Right renal cortex interstitium (tissue), 3 donors: Measurements from ENCODE around the gene ZNF581. TPM values are rescaled to one million over a fixed set of nuclear protein-coding genes. Genes with fewer than 3 reads are reported as not detected.

Source experiments
- DNase-seq, 3 donors: peaks; one replicate each; pipeline ENCODE4 v3.0.0-alpha.2; 2013; ENCODE audit warnings: low read depth in 3 of 3, low spot score in 2 of 3
- polyA plus RNA-seq, 3 donors: library from polyadenylated mRNA; unstranded; fragments of 120-200 nt; gene quantifications; one replicate each; pipeline ENCODE4 v1.2.1, GENCODE V29; 2013; ENCODE audit not compliant: insufficient read length in 3 of 3

ZNF581 gene
- polyA plus RNA-seq, 3 donors: 22.1 to 24.5 (median 24.2) TPM

- DNase-seq: no peak
Observed at GRCh38 chr19:55691561-55692481, 48.4 kb downstream of the ZNF581 start.

- DNase-seq: no peak
Observed at GRCh38 chr19:55692681-55693081, 49.2 kb downstream of the ZNF581 start.

DNA sequence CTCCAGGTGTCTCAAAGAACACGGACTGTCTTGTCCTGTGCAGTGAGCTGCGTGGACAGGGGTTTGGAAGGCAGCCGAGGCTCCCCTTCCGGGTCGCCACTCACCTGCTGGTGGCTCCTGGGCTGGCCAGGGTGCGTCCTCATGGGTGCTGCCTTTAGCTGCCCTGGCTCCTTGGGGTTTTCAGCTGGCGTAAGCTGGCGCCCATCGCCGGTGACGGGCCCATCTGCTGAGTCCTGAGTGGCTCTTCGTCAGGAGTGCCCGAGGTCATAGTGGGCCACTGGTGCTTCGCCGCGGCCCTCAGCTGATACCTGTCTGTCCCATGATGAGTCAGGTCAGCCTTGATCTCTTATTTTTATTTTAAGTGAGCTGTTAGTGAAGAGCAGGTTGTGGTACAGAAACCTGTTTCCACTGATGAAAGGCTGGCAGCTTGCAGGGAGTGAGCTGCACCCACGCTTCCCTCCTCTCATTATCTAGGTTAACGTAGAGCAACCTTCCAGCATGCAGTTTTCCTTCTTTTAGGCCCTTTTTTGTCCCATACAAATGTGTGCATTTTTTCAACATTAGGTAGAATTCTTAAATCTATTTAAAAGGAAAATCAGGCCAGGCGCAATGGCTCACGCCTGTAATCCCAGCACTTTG, 50.0 kb downstream of the ZNF581 start:
- DNase-seq: no peak

DNA sequence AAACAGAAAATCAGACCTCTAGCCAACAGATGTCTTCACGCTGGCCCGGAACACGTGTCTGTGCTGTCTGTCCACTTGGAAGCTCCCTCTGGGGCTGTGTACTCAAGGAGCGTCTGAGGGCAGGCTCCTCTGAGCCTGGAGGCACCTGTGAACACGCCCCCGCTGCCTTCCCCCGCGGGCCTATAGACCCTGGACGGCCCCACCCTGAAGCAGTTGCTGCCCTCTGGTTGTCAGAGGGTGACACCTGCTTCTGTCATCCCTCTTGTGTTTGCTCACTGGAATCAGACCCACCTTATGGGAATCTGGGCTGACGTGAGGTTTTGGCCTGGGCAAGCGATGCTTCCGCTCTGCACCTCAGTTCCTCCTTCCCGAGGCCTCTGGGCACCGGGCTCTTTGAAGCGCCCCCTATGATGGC, 50.8 kb downstream of the ZNF581 start:
- no peak for DNase-seq

DNA sequence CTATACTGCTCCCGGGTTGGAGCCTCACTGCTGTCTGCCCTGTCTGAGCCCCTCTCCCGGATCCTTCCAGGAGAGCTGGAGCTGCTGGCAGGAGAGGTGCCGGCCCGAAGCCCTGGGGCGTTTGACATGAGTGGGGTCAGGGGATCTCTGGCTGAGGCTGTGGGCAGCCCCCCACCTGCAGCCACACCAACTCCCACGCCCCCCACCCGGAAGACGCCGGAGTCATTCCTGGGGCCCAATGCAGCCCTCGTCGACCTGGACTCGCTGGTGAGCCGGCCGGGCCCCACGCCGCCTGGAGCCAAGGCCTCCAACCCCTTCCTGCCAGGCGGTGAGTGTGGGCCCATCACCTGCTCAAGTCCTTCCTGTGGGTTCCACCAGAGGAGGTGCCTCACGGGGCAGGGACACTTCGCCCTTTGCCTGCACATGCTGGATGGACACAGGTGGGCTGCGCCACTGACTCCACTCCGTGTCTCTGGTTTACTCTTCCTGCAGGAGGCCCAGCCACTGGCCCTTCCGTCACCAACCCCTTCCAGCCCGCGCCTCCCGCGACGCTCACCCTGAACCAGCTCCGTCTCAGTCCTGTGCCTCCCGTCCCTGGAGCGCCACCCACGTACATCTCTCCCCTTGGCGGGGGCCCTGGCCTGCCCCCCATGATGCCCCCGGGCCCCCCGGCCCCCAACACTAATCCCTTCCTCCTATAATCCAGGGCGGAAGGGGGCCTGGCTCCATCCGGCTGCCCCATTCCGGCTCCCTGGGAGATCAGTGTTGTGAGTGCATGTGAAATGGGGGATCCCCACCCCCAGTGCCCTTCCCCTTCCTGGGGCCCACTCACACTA, 51.4 kb downstream of the ZNF581 start:
- DNase-seq: no peak

Other genes with a start within 250 kb of the ZNF581 start
- 10 to 100 TPM; 38.8 to 53.3 (median 46.7) TPM for gene UBE2S, start 235.9 kb upstream of the ZNF581 start, polyA plus RNA-seq
- under 1 TPM; 0.11 to 0.19 (median 0.13) TPM for gene SHISA7, start 200.3 kb upstream of the ZNF581 start, polyA plus RNA-seq
- 10 to 100 TPM; 28.7 to 38.3 (median 31.9) TPM for gene ISOC2, start 182.0 kb upstream of the ZNF581 start, polyA plus RNA-seq
- gene C19orf85, start 178.9 kb upstream of the ZNF581 start, polyA plus RNA-seq: not detected
- 1 to 10 TPM; 2.0 to 3.0 (median 3.0) TPM for gene ZNF628, start 167.0 kb upstream of the ZNF581 start, polyA plus RNA-seq
- 10 to 100 TPM; 44.7 to 51.7 (median 45.9) TPM for gene NAT14, start 158.5 kb upstream of the ZNF581 start, polyA plus RNA-seq
- gene SSC5D, start 155.2 kb upstream of the ZNF581 start, polyA plus RNA-seq: 1 to 10 TPM; 1.1 to 1.6 (median 1.2) TPM
- gene SBK2, start 106.5 kb upstream of the ZNF581 start, polyA plus RNA-seq: under 1 TPM; 0.37 to 0.51 (median 0.50) TPM
- under 1 TPM in 2 of 3 donors, not detected in 1; 0.15 to 0.21 TPM for gene SBK3, start 98.1 kb upstream of the ZNF581 start, polyA plus RNA-seq
- 10 to 100 TPM; 11.8 to 13.2 (median 13.1) TPM for gene ZNF579, start 62.8 kb upstream of the ZNF581 start, polyA plus RNA-seq
- gene FIZ1, start 44.1 kb upstream of the ZNF581 start, polyA plus RNA-seq: 10 to 100 TPM; 16.6 to 18.9 (median 17.7) TPM
- gene ZNF524, start 43.4 kb upstream of the ZNF581 start, polyA plus RNA-seq: 1 to 10 TPM; 6.0 to 8.1 (median 6.6) TPM
- gene ZNF865, start 38.0 kb upstream of the ZNF581 start, polyA plus RNA-seq: 1 to 10 TPM; 5.1 to 7.0 (median 6.1) TPM
- gene ZNF784, start 19.1 kb upstream of the ZNF581 start, polyA plus RNA-seq: 10 to 100 TPM in 2 of 3 donors, 1 to 10 TPM in 1; 9.1 to 10.8 (median 10.0) TPM
- 10 to 100 TPM; 33.3 to 39.6 (median 38.2) TPM for gene ZNF580, start 2.6 kb upstream of the ZNF581 start, polyA plus RNA-seq
- gene CCDC106, start 4.6 kb downstream of the ZNF581 start, polyA plus RNA-seq: 10 to 100 TPM; 19.1 to 20.8 (median 20.8) TPM
- gene U2AF2, start 11.4 kb downstream of the ZNF581 start, polyA plus RNA-seq: 100 to 1,000 TPM; 156 to 170 (median 157) TPM
- 100 to 1,000 TPM in 1 of 3 donors, 10 to 100 TPM in 2; 82.7 to 104 (median 85.8) TPM for gene EPN1, start 31.6 kb downstream of the ZNF581 start, polyA plus RNA-seq
- gene NLRP9, start 94.8 kb downstream of the ZNF581 start, polyA plus RNA-seq: under 1 TPM in 1 of 3 donors, not detected in 2; 0.07 TPM
- not detected for gene RFPL4A, start 115.4 kb downstream of the ZNF581 start, polyA plus RNA-seq
- gene RFPL4AL1, start 125.5 kb downstream of the ZNF581 start, polyA plus RNA-seq: under 1 TPM in 1 of 3 donors, not detected in 2; 0.24 TPM
- under 1 TPM; 0.13 to 0.19 (median 0.15) TPM for gene NLRP11, start 188.3 kb downstream of the ZNF581 start, polyA plus RNA-seq
- not detected for gene NLRP4, start 192.9 kb downstream of the ZNF581 start, polyA plus RNA-seq